Panc1 (cell line): ENCODE results near the gene HNRNPM.

Experiments used
- CTCF ChIP-seq: fragments of 450-650 bp; IDR thresholded peaks from 2 replicates; pipeline ENCODE4 v1.5.1; 2017; ENCODE audit warnings: mild to moderate bottlenecking
- POLR2AphosphoS5 ChIP-seq: IDR thresholded peaks from 2 replicates; pipeline ENCODE4 v1.6.1; 2012; ENCODE audit warnings: mild to moderate bottlenecking, low read depth, low read length, moderate library complexity
- REST ChIP-seq, 2 experiments: IDR thresholded peaks; 2 replicates each; pipeline ENCODE4 v1.6.1; 2011 to 2012; ENCODE audit warnings: low read depth in 2 of 2, control low read depth in 1 of 2, low read length in 1 of 2, mild to moderate bottlenecking in 1 of 2, moderate library complexity in 1 of 2; ENCODE audit not compliant: insufficient read depth in 1 of 2

GRCh38 chr19:8426283-8426682 is 18.5 kb upstream of the HNRNPM start:
- TF ChIP-seq CTCF (no peak), POLR2AphosphoS5 (no peak), REST (IDR thresholded peaks at IDR 0.05; ENCODE audit: insufficient read depth in 1 of 2, low read depth in 2 of 2, low read length in 1 of 2) (no peak)
